ENCODE results near the gene ITGA1. TPM values are rescaled to one million over a fixed set of nuclear protein-coding genes. Genes with fewer than 3 reads are reported as not detected.

ITGA1 gene
- total and polyA plus RNA-seq, 4 donors, result 24.2 to 187 (median 48.5) TPM

DNA sequence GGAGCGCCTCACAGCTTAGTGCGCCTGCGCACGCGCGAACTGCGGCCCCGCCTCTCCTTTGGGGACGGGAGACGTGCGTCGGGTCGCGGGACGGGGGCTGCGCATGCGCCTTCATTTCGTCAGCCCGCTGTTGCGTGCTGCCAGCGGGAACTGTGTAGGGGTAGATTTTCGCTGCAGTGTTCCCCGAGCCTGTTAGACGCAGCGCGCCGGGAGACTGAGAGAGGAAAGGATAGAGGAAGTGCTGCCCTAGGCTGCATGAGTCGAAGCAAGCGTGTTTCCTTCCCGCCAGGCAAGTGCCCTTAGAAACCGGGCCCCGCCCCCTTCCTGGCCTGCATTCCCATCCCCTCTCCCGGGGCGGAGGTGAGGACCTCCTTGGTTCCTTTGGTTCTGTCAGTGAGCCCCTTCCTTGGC is 12.3 kb downstream of the ITGA1 start:
- peak; percentile 92 for DNase-seq (ENCODE audit: low spot score)
- H3K4me1 ChIP-seq (ENCODE audit: control insufficient read depth in 4 of 4, insufficient read depth in 4 of 4, low read length in 3 of 4), result peaks cover 11 to 59% (median 42%) of the 10 kb centered on the region in 4 donors
- H3K36me3 ChIP-seq (ENCODE audit: control insufficient read depth in 4 of 4, insufficient read depth in 3 of 4, low read depth in 1 of 4, low read length in 3 of 4), result peaks cover 0 to 5% (median 0%) of the 10 kb centered on the region in 4 donors
- WGBS, result under 1% methylated on average over 34 of the region's 34 CpGs
- peak overlapping the region; percentile 66 to 92 (median 73) for H3K4me3 ChIP-seq (ENCODE audit: low read depth in 1 of 3, low read length in 3 of 3)
- H3K27me3 ChIP-seq (ENCODE audit: control insufficient read depth in 4 of 4, insufficient read depth in 4 of 4, low read length in 3 of 4), result no peaks in the 10 kb centered on the region
- peak overlapping the region; percentile 75 to 94 for H3K9ac ChIP-seq (ENCODE audit: low read depth in 1 of 2, low read length in 2 of 2)
- TF ChIP-seq RAD21 (IDR thresholded peaks at IDR 0.05), result no peak
- TF ChIP-seq, protein P1, sequence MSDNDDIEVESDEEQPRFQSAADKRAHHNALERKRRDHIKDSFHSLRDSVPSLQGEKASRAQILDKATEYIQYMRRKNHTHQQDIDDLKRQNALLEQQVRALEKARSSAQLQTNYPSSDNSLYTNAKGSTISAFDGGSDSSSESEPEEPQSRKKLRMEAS (IDR thresholded peaks at IDR 0.05), result peak; percentile 55
- TF ChIP-seq TAF1 (conservative IDR thresholded peaks at IDR 0.05), result peak; percentile 47
- peak in 1 of 2 donors; percentile 27 for TF ChIP-seq RXRA (IDR thresholded peaks at IDR 0.05)
- no peaks in the 10 kb centered on the region for H3K9me3 ChIP-seq (ENCODE audit: control insufficient read depth in 4 of 4, low read length in 3 of 4)
- H3K27ac ChIP-seq (ENCODE audit: low read depth in 1 of 2, low read length in 2 of 2), result peak overlapping the region; percentile 75 to 94

DNA sequence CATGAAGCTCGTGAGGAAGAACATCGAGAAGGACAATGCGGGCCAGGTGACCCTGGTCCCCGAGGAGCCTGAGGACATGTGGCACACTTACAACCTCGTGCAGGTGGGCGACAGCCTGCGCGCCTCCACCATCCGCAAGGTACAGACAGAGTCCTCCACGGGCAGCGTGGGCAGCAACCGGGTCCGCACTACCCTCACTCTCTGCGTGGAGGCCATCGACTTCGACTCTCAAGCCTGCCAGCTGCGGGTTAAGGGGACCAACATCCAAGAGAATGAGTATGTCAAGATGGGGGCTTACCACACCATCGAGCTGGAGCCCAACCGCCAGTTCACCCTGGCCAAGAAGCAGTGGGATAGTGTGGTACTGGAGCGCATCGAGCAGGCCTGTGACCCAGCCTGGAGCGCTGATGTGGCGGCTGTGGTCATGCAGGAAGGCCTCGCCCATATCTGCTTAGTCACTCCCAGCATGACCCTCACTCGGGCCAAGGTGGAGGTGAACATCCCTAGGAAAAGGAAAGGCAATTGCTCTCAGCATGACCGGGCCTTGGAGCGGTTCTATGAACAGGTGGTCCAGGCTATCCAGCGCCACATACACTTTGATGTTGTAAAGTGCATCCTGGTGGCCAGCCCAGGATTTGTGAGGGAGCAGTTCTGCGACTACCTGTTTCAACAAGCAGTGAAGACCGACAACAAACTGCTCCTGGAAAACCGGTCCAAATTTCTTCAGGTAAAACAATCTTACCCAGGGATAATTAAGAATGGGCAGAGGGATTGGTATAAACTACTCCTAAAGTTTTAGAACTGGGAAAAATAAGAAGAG is 12.9 kb downstream of the ITGA1 start:
- H3K9ac ChIP-seq (ENCODE audit: low read depth in 1 of 2, low read length in 2 of 2), result peak overlapping the region; percentile 74 to 75
- peak overlapping the region; percentile 66 to 92 (median 73) for H3K4me3 ChIP-seq (ENCODE audit: low read depth in 1 of 3, low read length in 3 of 3)
- peaks cover 0 to 5% (median 0%) of the 10 kb centered on the region in 4 donors for H3K36me3 ChIP-seq (ENCODE audit: control insufficient read depth in 4 of 4, insufficient read depth in 3 of 4, low read depth in 1 of 4, low read length in 3 of 4)
- H3K9me3 ChIP-seq (ENCODE audit: control insufficient read depth in 4 of 4, low read length in 3 of 4), result no peaks in the 10 kb centered on the region
- TF ChIP-seq JUND (IDR thresholded peaks at IDR 0.05), result no peak
- TF ChIP-seq, protein P2, sequence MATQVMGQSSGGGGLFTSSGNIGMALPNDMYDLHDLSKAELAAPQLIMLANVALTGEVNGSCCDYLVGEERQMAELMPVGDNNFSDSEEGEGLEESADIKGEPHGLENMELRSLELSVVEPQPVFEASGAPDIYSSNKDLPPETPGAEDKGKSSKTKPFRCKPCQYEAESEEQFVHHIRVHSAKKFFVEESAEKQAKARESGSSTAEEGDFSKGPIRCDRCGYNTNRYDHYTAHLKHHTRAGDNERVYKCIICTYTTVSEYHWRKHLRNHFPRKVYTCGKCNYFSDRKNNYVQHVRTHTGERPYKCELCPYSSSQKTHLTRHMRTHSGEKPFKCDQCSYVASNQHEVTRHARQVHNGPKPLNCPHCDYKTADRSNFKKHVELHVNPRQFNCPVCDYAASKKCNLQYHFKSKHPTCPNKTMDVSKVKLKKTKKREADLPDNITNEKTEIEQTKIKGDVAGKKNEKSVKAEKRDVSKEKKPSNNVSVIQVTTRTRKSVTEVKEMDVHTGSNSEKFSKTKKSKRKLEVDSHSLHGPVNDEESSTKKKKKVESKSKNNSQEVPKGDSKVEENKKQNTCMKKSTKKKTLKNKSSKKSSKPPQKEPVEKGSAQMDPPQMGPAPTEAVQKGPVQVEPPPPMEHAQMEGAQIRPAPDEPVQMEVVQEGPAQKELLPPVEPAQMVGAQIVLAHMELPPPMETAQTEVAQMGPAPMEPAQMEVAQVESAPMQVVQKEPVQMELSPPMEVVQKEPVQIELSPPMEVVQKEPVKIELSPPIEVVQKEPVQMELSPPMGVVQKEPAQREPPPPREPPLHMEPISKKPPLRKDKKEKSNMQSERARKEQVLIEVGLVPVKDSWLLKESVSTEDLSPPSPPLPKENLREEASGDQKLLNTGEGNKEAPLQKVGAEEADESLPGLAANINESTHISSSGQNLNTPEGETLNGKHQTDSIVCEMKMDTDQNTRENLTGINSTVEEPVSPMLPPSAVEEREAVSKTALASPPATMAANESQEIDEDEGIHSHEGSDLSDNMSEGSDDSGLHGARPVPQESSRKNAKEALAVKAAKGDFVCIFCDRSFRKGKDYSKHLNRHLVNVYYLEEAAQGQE (IDR thresholded peaks at IDR 0.05), result peak; percentile 32
- TF ChIP-seq RXRA (IDR thresholded peaks at IDR 0.05), result peak; percentile 28 to 54
- TF ChIP-seq, protein P3, sequence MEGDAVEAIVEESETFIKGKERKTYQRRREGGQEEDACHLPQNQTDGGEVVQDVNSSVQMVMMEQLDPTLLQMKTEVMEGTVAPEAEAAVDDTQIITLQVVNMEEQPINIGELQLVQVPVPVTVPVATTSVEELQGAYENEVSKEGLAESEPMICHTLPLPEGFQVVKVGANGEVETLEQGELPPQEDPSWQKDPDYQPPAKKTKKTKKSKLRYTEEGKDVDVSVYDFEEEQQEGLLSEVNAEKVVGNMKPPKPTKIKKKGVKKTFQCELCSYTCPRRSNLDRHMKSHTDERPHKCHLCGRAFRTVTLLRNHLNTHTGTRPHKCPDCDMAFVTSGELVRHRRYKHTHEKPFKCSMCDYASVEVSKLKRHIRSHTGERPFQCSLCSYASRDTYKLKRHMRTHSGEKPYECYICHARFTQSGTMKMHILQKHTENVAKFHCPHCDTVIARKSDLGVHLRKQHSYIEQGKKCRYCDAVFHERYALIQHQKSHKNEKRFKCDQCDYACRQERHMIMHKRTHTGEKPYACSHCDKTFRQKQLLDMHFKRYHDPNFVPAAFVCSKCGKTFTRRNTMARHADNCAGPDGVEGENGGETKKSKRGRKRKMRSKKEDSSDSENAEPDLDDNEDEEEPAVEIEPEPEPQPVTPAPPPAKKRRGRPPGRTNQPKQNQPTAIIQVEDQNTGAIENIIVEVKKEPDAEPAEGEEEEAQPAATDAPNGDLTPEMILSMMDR (IDR thresholded peaks at IDR 0.05; ENCODE audit: low read depth, low read length, missing input control), result no peak
- TF ChIP-seq, protein P4, sequence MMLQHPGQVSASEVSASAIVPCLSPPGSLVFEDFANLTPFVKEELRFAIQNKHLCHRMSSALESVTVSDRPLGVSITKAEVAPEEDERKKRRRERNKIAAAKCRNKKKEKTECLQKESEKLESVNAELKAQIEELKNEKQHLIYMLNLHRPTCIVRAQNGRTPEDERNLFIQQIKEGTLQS (IDR thresholded peaks at IDR 0.05), result no peak
- TF ChIP-seq FOXA2 (IDR thresholded peaks at IDR 0.05), result no peak
- no peak for TF ChIP-seq HNF4G (IDR thresholded peaks at IDR 0.05)
- TF ChIP-seq YY1 (IDR thresholded peaks at IDR 0.05), result peak; percentile 54
- H3K4me1 ChIP-seq (ENCODE audit: control insufficient read depth in 4 of 4, insufficient read depth in 4 of 4, low read length in 3 of 4), result peaks cover 13 to 56% (median 41%) of the 10 kb centered on the region in 4 donors
- no peaks in the 10 kb centered on the region for H3K27me3 ChIP-seq (ENCODE audit: control insufficient read depth in 4 of 4, insufficient read depth in 4 of 4, low read length in 3 of 4)
- DNase-seq (ENCODE audit: low spot score), result peak; percentile 69
- peak overlapping the region; percentile 75 to 94 for H3K27ac ChIP-seq (ENCODE audit: low read depth in 1 of 2, low read length in 2 of 2)
- WGBS, result 8% methylated on average over 31 of the region's 31 CpGs

All from liver (tissue), 9 donors.